HepG2 (cell line): ENCODE measurements around the gene SERPINE2. TPM values are rescaled to one million over a fixed set of nuclear protein-coding genes. Genes with fewer than 3 reads are reported as not detected.
A peak's percentile ranks its signal among the peaks of the same experiment; 100 is the strongest.

Experiments
- ATAC-seq: fragments of 200-7000 bp; cut with Tn5 transposase; 3 replicates; pipeline ENCODE4 v1.9.1; 2020; ENCODE audit warnings: mild to moderate bottlenecking, moderate library complexity
- BruUV-seq: library from RNA; stranded (reverse); fragments of 400-500 nt; replicated peaks from 2 replicates; lab custom pipeline; 2021; lab: Mats Ljungman, UMichigan
- CTCF ChIA-PET: fragments of 300-600 bp; formaldehyde crosslinking; extraction: SDS; loops from one replicate; lab custom pipeline; 2021; ENCODE audit warnings: low total read pairs, inconsistent platforms, low intra/inter-chr PET ratio; lab: Yijun Ruan, JAX
- POLR2A ChIA-PET: fragments of 350-600 bp; sonication (Branson Sonifier 250); formaldehyde crosslinking; loops from one replicate; lab custom pipeline; 2020; ENCODE audit warnings: antibody characterized with exemption, inconsistent platforms; lab: Yijun Ruan, JAX
- DNase-seq: peaks from one replicate; pipeline ENCODE4 v3.0.0-alpha.2; 2015; ENCODE audit warnings: low spot score
- FAIRE-seq: peaks from 3 replicates; lab custom pipeline; 2011; peaks lifted over from hg19 to GRCh38; lab: Jason Lieb, UNC
- H2AFZ ChIP-seq: one replicate; pipeline ENCODE4 v1.6.1; 2011; ENCODE audit warnings: low read length, inconsistent platforms
- H3K27ac ChIP-seq: fragments of 300-600 bp; 3 replicates; pipeline ENCODE4 v1.8.0; 2011; ENCODE audit warnings: mixed run types, mild to moderate bottlenecking, mixed read lengths, low read length, inconsistent platforms; ENCODE audit not compliant: insufficient read depth; ENCODE audit errors: extremely low read length
- H3K27me3 ChIP-seq, 2 experiments: fragments of 200-600 bp in 1 of 2; 2 replicates in 1 of 2; 3 replicates in 1 of 2; pipeline versions ENCODE4 v1.6.0 to v1.8.0; 2011; ENCODE audit warnings: low read length in 2 of 2, mild to moderate bottlenecking in 2 of 2, moderate library complexity in 2 of 2, inconsistent platforms in 1 of 2; ENCODE audit not compliant: insufficient read depth in 2 of 2, control insufficient read depth in 1 of 2
- H3K36me3 ChIP-seq, 2 experiments: fragments of 200-600 bp in 1 of 2; replicated peaks in 1 of 2; 2 replicates in 1 of 2; 3 replicates in 1 of 2; pipeline versions ENCODE4 v1.5.1 to v1.8.0; 2011; ENCODE audit warnings: low read length in 2 of 2, inconsistent platforms in 1 of 2; ENCODE audit not compliant: insufficient read depth in 2 of 2, control insufficient read depth in 1 of 2
- H3K4me1 ChIP-seq: 2 replicates; pipeline ENCODE4 v1.5.1; 2012; ENCODE audit warnings: low read length, inconsistent platforms; ENCODE audit not compliant: insufficient read depth
- H3K4me2 ChIP-seq: 2 replicates; pipeline ENCODE4 v1.6.0; 2011; ENCODE audit warnings: low read depth, low read length, inconsistent platforms
- H3K4me3 ChIP-seq, 3 experiments: fragments of 200-600 bp in 1 of 3; sonication (generic), shearing (Covaris generic) in 1 of 3; replicated peaks in 1 of 3; 2 replicates each; pipeline ENCODE4 v1.5.1; 2011 to 2016; ENCODE audit warnings: low read length in 3 of 3, inconsistent platforms in 2 of 3, low read depth in 2 of 3, mild to moderate bottlenecking in 2 of 3, control low read depth in 1 of 3, mixed read lengths in 1 of 3; ENCODE audit not compliant: insufficient read depth in 1 of 3
- H3K79me2 ChIP-seq: one replicate; pipeline ENCODE4 v1.6.1; 2011; ENCODE audit warnings: low read length, inconsistent platforms; ENCODE audit not compliant: insufficient read depth
- H3K9ac ChIP-seq: 2 replicates; pipeline ENCODE4 v1.6.0; 2011; ENCODE audit warnings: mild to moderate bottlenecking, low read depth, low read length, inconsistent platforms; ENCODE audit not compliant: insufficient read depth
- H3K9me3 ChIP-seq: 2 replicates; pipeline ENCODE4 v1.5.1; 2012; ENCODE audit warnings: mild to moderate bottlenecking, low read length
- H4K20me1 ChIP-seq: 2 replicates; pipeline ENCODE4 v1.6.0; 2011; ENCODE audit warnings: inconsistent platforms, mild to moderate bottlenecking, low read length, moderate library complexity; ENCODE audit not compliant: insufficient read depth
- EP300 ChIP-seq, 3 experiments: sonication (generic) in 1 of 3; formaldehyde crosslinking in 1 of 3; IDR thresholded peaks; 2 replicates each; pipeline versions ENCODE4 v1.5.1 to v1.6.1; 2011 to 2020; ENCODE audit warnings: low read depth in 2 of 3, low read length in 2 of 3, borderline replicate concordance in 1 of 3, improper control_type of control experiment in 1 of 3, mild to moderate bottlenecking in 1 of 3, missing genetic modification reagents in 1 of 3, moderate library complexity in 1 of 3
- HDAC6 ChIP-seq: fragments of 200-600 bp; sonication (generic); IDR thresholded peaks from 2 replicates; pipeline ENCODE4 v1.7.0; 2017; ENCODE audit warnings: mild to moderate bottlenecking, antibody characterized with exemption, low read length, low read depth
- MAFK ChIP-seq, 2 experiments: IDR thresholded peaks in 1 of 2; conservative IDR thresholded peaks in 1 of 2; 2 replicates each; pipeline ENCODE4 v1.6.1; 2011; ENCODE audit warnings: improper control_type of control experiment in 2 of 2, low read length in 2 of 2
- MTF1 ChIP-seq: sonication (generic); formaldehyde crosslinking; IDR thresholded peaks from 2 replicates; pipeline ENCODE4 v1.5.0; 2020; ENCODE audit warnings: missing genetic modification reagents
- TFAP4 ChIP-seq: sonication (generic); IDR thresholded peaks from 2 replicates; pipeline ENCODE4 v1.6.1; 2016; ENCODE audit warnings: low read depth, borderline replicate concordance
- ZBTB33 ChIP-seq: sonication (generic); formaldehyde crosslinking; IDR thresholded peaks from 2 replicates; pipeline ENCODE4 v1.4.0; 2020; ENCODE audit warnings: missing genetic modification reagents
- ZFYVE20 ChIP-seq: sonication (generic); formaldehyde crosslinking; IDR thresholded peaks from 2 replicates; pipeline ENCODE4 v1.8.0; 2023; ENCODE audit warnings: low read depth, mild to moderate bottlenecking, moderate library complexity, missing genetic modification reagents, borderline replicate concordance
- ZNF546 ChIP-seq: sonication (generic); formaldehyde crosslinking; conservative IDR thresholded peaks from 2 replicates; pipeline ENCODE4 v1.8.1; 2023; ENCODE audit warnings: mild to moderate bottlenecking, missing genetic modification reagents
- ZNF710 ChIP-seq: sonication (generic); formaldehyde crosslinking; IDR thresholded peaks from 2 replicates; pipeline ENCODE4 v1.5.0; 2020; ENCODE audit warnings: mild to moderate bottlenecking, missing genetic modification reagents, borderline replicate concordance
- ZNF790 ChIP-seq: sonication (generic); formaldehyde crosslinking; IDR thresholded peaks from 2 replicates; pipeline ENCODE4 v1.8.0; 2022; ENCODE audit warnings: missing genetic modification reagents, mild to moderate bottlenecking, borderline replicate concordance
- ZSCAN25 ChIP-seq: sonication (generic); formaldehyde crosslinking; IDR thresholded peaks from 2 replicates; pipeline ENCODE4 v1.8.0; 2022; ENCODE audit warnings: mild to moderate bottlenecking, missing genetic modification reagents
- WGBS: methylation state at CpG from one replicate; pipeline ENCODE4 v1.1.6; 2017; ENCODE audit warnings: low lambda C conversion rate; 5-methylcytosine and 5-hydroxymethylcytosine counted together
- in situ Hi-C: cut with HindIII; loops from 2 replicates; pipeline ENCODE4 v1.10.0; 2017; ENCODE audit warnings: low pct_unique_long_range_greater_than_20kb; ENCODE audit not compliant: extremely low pct_ligation_motif_present
- intact Hi-C: fragments of 100-400 bp; cut with micrococcal nuclease; formaldehyde crosslinking; loops from one replicate; pipeline ENCODE4 v1.10.0; 2022; ENCODE audit not compliant: unreplicated experiment
- polyA plus RNA-seq, 8 experiments: library from polyadenylated mRNA; depleted of rRNA in 3 of 8; stranded (reverse) in 7 of 8; unstranded in 1 of 8; fragments of >200 nt; fragmentation: Illumina TruSeq in 4 of 8; extraction: Trizol in 4 of 8; gene quantifications; 2 replicates each; pipeline versions ENCODE4 v1.2.1 to v1.2.3, GENCODE V29; 2011 to 2016; ENCODE audit warnings: low read depth in 4 of 8, missing spikeins in 1 of 8, mixed read lengths in 1 of 8; ENCODE audit not compliant: insufficient read depth in 1 of 8
- total RNA-seq, 5 experiments: library from RNA; depleted of rRNA; stranded (reverse); fragments of >200 nt; fragmentation: Illumina TruSeq; extraction: Trizol; gene quantifications; 2 replicates each; pipeline ENCODE4 v1.2.3, GENCODE V29; 2016; ENCODE audit warnings: low read depth in 1 of 5

SERPINE2 gene
- total and polyA plus RNA-seq, 2 of the 13 experiments (the other 11 are each of a cell fraction or from before 2014, with no cell fraction given): 7.9 to 18.1 TPM

- TF ChIP-seq TFAP4 (no peak), ZFYVE20 (no peak), MTF1 (no peak)
Observed at GRCh38 chr2:223980803-223981202, 58.3 kb downstream of the SERPINE2 start (continued).

GRCh38 chr2:223980397-223980735 is 58.7 kb downstream of the SERPINE2 start:
- POLR2A ChIA-PET: no interaction called here
- H3K27me3 ChIP-seq: no peaks in the 10 kb centered on the region

GRCh38 chr2:223979730-223980396 is 59.2 kb downstream of the SERPINE2 start:
- DNase-seq (no peak), FAIRE-seq (no peak), ATAC-seq (peak; percentile 91)
- intact Hi-C loops (no loop called here), in situ Hi-C loops (no loop called here)
- Histone ChIP-seq H3K9ac (no peak overlapping the region), H3K79me2 (no peaks in the 10 kb centered on the region), H3K27me3 (no peaks in the 10 kb centered on the region), H3K36me3 (no peaks in the 10 kb centered on the region; a peak in 1 of 5 replicates), H3K9me3 (no peaks in the 10 kb centered on the region), H3K4me1 (0 out of 2 replicates have a peak, but pooled peaks cover 8% of the 10 kb centered on the region), H2AFZ (no peak overlapping the region), H3K4me3 (no peak overlapping the region), H4K20me1 (no peaks in the 10 kb centered on the region), H3K4me2 (no peak overlapping the region), H3K27ac (no peak overlapping the region)
- POLR2A ChIA-PET: no interaction called here
- CTCF ChIA-PET: no interaction called here
- no TSS peak for BruUV-seq
- WGBS: 80% methylated on average over 2 of the region's 2 CpGs
- TF ChIP-seq ZNF710 (CRISPR knock-in tag): no peak
- TF ChIP-seq HDAC6: no peak
- TF ChIP-seq ZNF790 (CRISPR knock-in tag): no peak
- no peak for TF ChIP-seq EP300 (IDR thresholded peaks at IDR 0.05; ENCODE audit: low read depth in 2 of 2, low read length in 2 of 2)
- no peak for TF ChIP-seq EP300 (CRISPR knock-in tag; IDR thresholded peaks at IDR 0.05; ENCODE audit: borderline replicate concordance)
- TF ChIP-seq ZBTB33: no peak

More at GRCh38 chr2:223980397-223980735, 58.7 kb downstream of the SERPINE2 start:
- Histone ChIP-seq H4K20me1 (no peaks in the 10 kb centered on the region), H2AFZ (no peak overlapping the region), H3K4me3 (no peak overlapping the region), H3K36me3 (no peaks in the 10 kb centered on the region; a peak in 1 of 5 replicates), H3K9ac (no peak overlapping the region), H3K9me3 (no peaks in the 10 kb centered on the region), H3K4me2 (no peak overlapping the region), H3K79me2 (no peaks in the 10 kb centered on the region), H3K27ac (no peak overlapping the region), H3K4me1 (0 out of 2 replicates have a peak, but pooled peaks cover 8% of the 10 kb centered on the region)
- in situ Hi-C loops (no loop called here), intact Hi-C loops (no loop called here)
- DNase-seq: no peak
- no peak for TF ChIP-seq ZNF546 (CRISPR knock-in tag)
- TF ChIP-seq MAFK (conservative IDR thresholded peaks at IDR 0.05 in 1 of 2, IDR thresholded peaks at IDR 0.05 in 1 of 2; ENCODE audit: low read length in 2 of 2): 0 out of 4 replicates have a peak, but pooled peaks of 1 of the 2 experiments have one; percentile 26
- TF ChIP-seq ZSCAN25 (CRISPR knock-in tag): no peak
- no peak for FAIRE-seq
- 23% methylated on average over 1 of the region's 1 CpG for WGBS
- ATAC-seq: no peak
- no TSS peak for BruUV-seq
- CTCF ChIA-PET: no interaction called here
